OCI-LY7 (cell line): ENCODE results near the gene NOL3.

Source experiments
- CTCF ChIP-seq: fragments of 200-600 bp; sonication (generic); conservative IDR thresholded peaks from 2 replicates; pipeline ENCODE4 v1.5.1; 2014; ENCODE audit warnings: mild to moderate bottlenecking, antibody characterized with exemption, low read length, moderate library complexity, mixed read lengths
- EZH2phosphoT487 ChIP-seq: fragments of 200-600 bp; sonication (generic); IDR thresholded peaks from 2 replicates; pipeline ENCODE4 v1.6.1; 2018; ENCODE audit warnings: low read depth, borderline replicate concordance, mild to moderate bottlenecking, mixed run types, antibody characterized with exemption, low read length, moderate library complexity, mixed read lengths

- TF ChIP-seq EZH2phosphoT487 (no peak), CTCF (no peak)
Observed at GRCh38 chr16:67150047-67150832, 20.1 kb upstream of the NOL3 start.
